ENCODE measurements around the gene RASAL2. TPM values are rescaled to one million over a fixed set of nuclear protein-coding genes. Genes with fewer than 3 reads are reported as not detected.

RASAL2 gene
- total RNA-seq, 1 experiment from 2014 or later = 22.2 TPM

- Histone ChIP-seq H3K27me3 (ENCODE audit: insufficient read depth, low read length) (no peaks in the 10 kb centered on the region), H4K5ac (ENCODE audit: insufficient read length, low read depth, low read length) (no peak overlapping the region), H2BK12ac (ENCODE audit: insufficient read length, low read depth, low read length) (no peak overlapping the region), H2AK5ac (ENCODE audit: insufficient read length, low read length) (no peak overlapping the region), H4K91ac (ENCODE audit: insufficient read length, low read depth, low read length) (no peak overlapping the region), H4K20me1 (ENCODE audit: control insufficient read depth, insufficient read depth, insufficient read length) (no peaks in the 10 kb centered on the region), H3K18ac (ENCODE audit: insufficient read length, low read depth, low read length) (no peak overlapping the region), H2BK5ac (ENCODE audit: insufficient read length, low read length) (no peak overlapping the region), H3K9me3 (ENCODE audit: control insufficient read depth, low read depth, low read length) (no peaks in the 10 kb centered on the region), H4K8ac (replicated peaks; ENCODE audit: insufficient read length, low read depth, low read length) (no peak overlapping the region), H3K4me2 (ENCODE audit: insufficient read depth, insufficient read length, low read length) (no peak overlapping the region), H2BK15ac (ENCODE audit: low read depth, low read length) (no peak overlapping the region), H3K14ac (ENCODE audit: insufficient read depth, low read length) (no peak overlapping the region; the same call in 1 of the 2 replicates), H2BK120ac (ENCODE audit: low read depth, low read length, poor library complexity, severe bottlenecking) (no peak overlapping the region), H3K23me2 (ENCODE audit: insufficient read length, low read depth, low read length, poor library complexity, severe bottlenecking) (no peaks in the 10 kb centered on the region), H2AFZ (ENCODE audit: low read length) (no peak overlapping the region), H3K9ac (ENCODE audit: extremely low read depth, insufficient read length, low read length) (no peak overlapping the region), H3T11ph (ENCODE audit: low read length) (no peak overlapping the region), H3K4me1 (ENCODE audit: insufficient read depth, low read length) (no peaks in the 10 kb centered on the region), H2BK20ac (ENCODE audit: low read depth, low read length, poor library complexity, severe bottlenecking) (no peak overlapping the region), H3K27ac (ENCODE audit: insufficient read length, low read depth, low read length) (no peak overlapping the region), H3K56ac (ENCODE audit: insufficient read length, low read depth, low read length) (no peak overlapping the region), H3K79me1 (ENCODE audit: insufficient read depth, low read depth, low read length, poor library complexity, severe bottlenecking) (no peaks in the 10 kb centered on the region), H3K23ac (ENCODE audit: insufficient read length, low read depth, low read length) (no peak overlapping the region), H3K79me2 (ENCODE audit: insufficient read depth, low read length) (no peaks in the 10 kb centered on the region), H3K4ac (ENCODE audit: low read depth, low read length) (no peak overlapping the region)
- peaks cover 3 to 9% of the 10 kb centered on the region in 2 experiments; a peak in 2 of 4 replicates for H3K4me1 Mint-ChIP-seq
- no peak overlapping the region for H3K4me3 Mint-ChIP-seq
- H3K27me3 Mint-ChIP-seq (ENCODE audit: low read depth) = peaks cover 3% of the 10 kb centered on the region; the same call in 1 of the 2 replicates
- WGBS (ENCODE audit: extremely low coverage, insufficient read length, low lambda C conversion rate) = no CpG with 5 or more reads among the region's 4 CpGs
- DNase-seq = no peak
- no peak for TF ChIP-seq CTCF (conservative IDR thresholded peaks at IDR 0.05)
- no peaks in the 10 kb centered on the region for H3K36me3 Mint-ChIP-seq (ENCODE audit: insufficient read depth in 1 of 3, low read depth in 3 of 3)
- H3K9me3 Mint-ChIP-seq = no peaks in the 10 kb centered on the region
- H3K27ac Mint-ChIP-seq = no peak overlapping the region
These were observed 394.5 kb downstream of the RASAL2 start for GRCh38 chr1:178488393-178488792.
